Astrocyte of the hippocampus (primary cell): ENCODE data around the gene CCDC157.
"Not testable (repeated sequence)": the region's sequence is repeated elsewhere in the genome, so short reads cannot be mapped to it uniquely, and the experiment has no call there.

Experiments used
- DNase-seq: peaks from one replicate; pipeline ENCODE4 v3.0.0; 2011; ENCODE audit warnings: low read depth, low spot score

Gene CCDC157

DNA sequence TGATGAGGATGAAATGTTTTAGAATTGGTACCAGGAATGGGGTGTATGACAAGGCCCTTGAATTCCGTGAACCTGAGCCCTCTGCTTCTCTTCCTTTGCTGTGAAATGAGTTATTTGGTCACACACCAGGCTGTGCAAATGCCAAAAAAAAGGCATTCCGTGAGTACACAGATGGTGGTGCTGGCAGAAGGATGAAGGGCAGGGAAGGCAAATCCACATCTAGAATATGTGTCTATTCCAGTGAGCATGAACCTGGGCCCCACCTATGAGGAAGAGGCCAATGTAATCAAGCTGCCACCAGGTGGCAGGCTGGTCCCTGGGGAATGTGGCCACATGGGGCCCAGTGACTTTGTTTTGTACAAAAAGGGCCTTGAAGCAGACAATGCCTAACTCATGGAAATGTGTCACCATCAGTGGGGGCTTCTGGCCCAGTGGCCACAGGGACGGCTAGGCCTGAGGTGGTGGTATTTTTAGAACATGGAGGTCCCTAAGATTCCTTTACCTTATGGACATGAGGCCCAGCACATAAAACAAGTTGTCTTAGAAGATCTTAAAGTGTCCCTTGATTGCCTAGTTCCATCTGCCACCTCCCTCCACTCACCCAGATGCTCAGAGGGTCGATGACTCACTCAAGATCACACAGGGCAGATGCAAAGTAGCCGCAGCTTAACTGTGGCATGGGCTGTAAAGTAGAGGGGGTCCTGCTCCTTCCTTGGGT lies 34.3 kb downstream of the CCDC157 start:
- DNase-seq, result peak; percentile 87

DNA sequence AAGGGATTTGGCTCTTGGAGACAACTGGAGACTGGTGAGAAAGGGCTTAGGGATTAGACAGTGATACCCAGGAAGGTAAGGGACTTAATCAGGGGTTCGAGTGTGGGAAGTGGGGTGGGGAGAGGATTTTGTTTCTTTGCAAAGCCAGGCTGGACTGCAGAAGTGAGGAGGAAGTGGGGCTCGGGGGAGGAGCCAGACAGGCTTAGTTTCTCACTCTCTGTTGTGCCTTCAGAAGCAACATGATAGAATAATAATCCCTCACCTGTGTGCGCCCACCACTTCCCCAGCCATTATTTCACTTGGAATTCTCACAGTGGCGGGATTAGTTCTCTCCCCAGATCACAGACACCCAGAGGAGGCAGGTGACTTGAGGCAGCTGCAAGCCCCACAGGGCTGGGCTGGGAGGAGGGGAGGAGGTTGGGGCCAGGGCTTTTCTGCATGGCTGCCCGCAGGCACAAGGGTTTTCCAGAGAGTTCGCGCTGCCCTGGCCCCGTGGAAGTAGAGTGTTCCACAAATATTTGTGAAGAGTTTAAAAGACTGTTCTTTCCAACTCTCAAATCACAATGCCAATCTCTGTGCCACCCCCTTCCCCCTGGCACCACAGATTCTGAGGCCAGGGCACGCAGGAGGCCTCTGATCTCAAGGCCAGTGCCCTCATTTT lies 36.0 kb downstream of the CCDC157 start:
- no peak for DNase-seq

DNA sequence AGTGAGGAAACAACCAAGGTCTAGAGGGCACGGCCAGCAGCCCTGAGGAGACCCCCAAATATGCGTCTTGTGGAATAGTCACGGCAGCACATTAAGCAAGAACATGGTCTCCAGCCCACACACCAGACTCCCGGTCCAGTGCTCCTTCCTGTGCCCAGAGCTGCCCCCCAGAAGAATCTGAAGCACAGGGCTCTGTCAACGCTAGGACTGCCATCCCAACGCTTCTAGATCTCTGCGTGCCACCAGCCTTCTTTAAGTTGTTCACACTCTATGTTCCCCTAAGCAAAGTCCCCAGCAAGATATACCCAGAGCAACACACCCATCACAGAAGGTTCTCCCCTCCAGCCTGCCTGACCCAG lies 36.5 kb downstream of the CCDC157 start:
- no peak for DNase-seq

DNA sequence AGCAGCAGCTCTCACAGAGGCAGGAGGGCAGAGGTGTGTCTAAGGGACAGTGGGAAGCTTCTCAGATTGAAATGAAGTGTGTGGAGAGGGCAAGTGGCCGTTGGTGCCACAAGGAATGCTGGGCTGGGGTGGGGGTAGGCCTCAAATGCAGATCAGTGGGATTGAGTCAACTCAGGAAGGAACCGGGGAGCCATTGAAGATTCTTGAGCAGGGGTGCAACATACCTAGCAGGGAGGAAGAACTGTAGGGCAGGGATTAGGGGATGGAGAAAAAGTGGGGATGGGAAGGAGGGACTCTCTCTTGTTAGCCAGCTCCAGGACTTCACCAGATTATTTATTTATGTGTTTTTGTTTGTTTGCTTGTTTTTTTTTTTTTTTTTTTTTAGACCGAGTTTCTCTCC lies 37.1 kb downstream of the CCDC157 start:
- no peak for DNase-seq

DNA sequence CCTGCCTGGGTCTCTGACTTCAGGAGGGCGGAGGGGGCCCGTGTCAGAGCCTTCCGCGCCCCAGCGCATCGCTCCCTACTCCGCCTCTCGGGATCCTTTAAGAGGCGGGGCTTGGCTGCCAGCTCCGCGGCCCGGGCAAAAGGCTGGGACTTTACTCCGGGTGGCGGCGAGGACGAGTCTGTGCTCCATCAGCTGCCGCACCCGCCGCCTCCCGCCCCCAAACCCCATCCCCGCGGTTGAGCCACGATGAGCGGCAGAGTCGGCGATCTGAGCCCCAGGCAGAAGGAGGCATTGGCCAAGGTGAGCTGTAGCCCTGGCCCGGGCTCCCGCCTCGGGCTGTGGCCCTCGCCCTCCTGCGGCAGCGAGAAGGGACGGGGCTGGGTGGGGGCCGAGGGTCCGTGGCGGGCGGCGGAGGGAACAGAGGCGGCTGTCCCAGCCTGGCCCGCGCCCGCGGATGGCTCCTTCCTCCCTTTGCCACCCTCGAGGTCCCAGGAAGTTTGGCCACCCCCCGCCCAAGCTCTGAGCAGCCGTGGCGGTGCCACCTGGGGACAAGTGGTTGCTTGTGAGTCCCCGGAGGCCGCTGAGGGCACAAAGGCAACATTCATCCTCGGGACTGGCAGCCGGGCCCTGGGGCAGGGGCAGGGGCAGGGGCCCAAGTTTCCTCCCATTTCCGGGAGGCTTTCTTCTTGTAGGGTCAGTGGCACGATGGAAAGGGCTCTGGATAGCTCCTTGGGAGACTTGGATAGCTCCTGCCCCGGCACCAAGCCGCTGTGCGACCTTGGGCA lies 40.3 kb downstream of the CCDC157 start, which contains the start of gene SEC14L2:
Gene SEC14L2 (plus strand): TSS at position 148 of the 785 bp plus-strand sequence. CDS start 99 bp downstream, at position 247.
- peak; percentile 80 for DNase-seq

DNA sequence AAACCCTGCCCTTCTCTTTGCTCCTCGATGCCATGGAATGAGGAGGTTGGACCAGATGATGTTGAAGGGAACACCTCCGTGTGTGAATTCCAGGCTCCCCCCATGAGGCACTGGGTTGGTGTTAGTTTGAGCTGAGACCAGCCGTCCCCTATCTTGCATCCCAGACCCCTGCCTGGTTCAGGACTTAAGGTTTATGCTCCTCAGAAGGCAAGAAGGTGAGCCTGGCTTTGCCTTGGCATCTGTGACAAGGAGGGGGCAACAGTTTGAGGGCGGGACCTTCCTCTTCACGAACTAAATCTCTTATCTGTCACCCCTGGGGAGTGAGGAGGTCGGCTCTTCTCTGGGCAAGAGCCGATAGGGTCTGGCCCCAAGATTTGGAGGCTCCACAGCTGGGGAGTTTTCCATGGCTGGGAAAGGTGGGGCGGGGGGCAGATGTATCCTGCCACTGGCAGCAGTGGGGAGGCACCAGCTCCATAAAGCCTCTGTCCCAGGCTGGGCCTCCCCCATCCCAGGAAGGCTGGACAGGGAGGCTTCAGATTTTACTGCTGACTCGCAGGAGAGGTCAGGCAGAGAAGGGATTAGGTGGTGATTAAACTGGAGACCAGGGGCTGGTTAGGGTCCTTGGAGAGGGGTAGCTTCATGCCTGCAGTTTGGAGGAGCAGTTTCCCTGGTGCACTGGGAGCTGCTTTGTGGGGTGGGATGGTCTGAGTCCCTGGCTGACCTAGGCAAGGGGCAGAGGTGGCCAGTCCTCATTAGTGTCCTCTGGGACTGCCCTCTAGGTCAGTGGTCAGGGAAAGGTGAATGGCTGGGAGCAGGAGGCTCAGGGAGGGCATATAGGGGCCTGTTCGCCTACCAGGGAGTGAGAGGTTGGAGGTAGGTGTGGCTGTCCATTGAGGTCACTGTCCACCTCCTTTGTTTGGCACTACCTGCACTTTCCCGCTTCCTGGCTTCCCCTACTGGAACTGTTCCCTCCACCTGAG lies 41.1 kb downstream of the CCDC157 start:
- DNase-seq, result no peak

DNA sequence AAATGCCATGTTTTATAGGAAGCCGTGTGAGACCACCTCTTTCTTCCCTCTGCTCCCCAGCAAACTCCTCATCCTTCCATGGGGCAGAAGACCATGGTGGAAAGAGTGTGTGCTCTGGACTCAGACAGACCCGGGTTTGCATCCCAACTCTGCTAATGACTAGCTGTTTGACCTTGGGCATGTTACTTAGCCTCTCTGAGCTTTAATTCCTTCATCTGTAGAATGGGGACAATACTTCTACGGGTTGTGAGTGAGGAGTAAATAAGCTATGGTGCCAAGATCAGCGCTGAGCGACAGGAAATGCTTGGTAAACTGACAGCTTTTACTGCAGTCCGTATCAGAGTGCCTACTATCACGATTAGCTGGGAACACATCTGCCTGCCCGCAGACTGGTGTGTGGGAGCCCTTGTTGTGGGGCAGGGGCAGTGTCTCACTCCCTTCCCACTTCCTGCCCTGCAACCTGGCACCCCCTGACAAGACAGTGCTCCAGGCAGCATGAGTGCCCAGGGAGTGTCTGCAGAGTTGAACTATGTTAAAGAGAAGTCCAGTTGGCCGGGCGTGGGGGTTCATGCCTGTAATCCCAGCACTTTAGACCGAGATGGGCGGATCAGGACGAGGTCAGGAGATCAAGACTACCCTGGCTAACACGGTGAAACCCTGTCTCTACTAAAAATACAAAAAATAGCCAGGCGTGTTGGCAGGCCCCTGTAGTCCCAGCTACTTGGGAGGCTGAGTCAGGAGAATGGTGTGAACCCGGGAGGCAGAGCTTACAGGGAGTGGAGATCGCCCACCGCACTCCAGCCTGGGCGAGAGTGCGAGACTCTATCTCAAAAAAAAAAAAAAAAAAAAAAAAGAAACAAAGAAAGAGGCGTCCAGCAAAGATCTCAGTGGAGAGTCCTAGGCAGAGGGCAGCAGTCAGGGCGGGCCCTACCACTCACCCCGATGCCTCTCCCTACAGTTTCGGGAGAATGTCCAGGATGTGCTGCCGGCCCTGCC lies 42.2 kb downstream of the CCDC157 start:
- DNase-seq, result no peak

DNA sequence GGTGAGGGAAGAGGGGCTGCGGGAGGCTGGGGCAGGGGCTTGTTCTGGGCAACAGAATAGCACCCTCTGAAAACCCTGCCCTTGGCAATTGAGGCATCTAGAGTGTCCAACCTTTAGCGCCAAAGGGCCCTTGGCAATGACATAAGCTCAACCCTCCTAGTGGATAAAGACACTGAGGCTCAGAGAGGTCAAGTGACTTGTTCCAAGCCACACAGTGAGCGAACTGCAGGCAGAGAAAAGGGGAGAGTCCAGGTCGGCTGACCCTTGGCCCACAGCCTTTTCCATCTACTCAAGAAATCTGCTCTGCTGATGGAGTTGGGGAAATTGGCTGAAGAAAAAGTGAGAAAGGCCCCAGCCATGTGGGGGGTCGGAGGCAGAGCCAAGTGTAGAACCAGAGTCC lies 42.9 kb downstream of the CCDC157 start:
- no peak for DNase-seq

DNA sequence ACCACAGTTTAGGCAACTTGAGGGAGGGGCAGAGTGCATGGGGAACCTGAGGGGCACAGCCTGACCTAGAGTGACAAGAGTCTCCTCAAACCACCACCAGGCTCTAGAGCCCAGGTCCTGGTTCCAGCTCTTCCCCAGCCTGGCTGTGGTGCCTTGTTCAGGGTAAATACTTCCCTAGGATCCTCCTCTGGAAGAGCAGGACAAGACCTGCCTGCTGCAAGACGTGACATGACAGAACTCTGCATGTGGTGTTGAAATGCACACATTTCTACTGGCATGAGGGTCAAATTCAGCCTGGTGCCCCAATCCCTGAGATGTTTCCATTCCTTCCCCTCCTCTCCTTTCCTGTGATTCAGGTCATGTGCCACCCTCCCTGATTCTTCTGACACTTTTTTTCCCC lies 43.4 kb downstream of the CCDC157 start:
- DNase-seq, result no peak

DNA sequence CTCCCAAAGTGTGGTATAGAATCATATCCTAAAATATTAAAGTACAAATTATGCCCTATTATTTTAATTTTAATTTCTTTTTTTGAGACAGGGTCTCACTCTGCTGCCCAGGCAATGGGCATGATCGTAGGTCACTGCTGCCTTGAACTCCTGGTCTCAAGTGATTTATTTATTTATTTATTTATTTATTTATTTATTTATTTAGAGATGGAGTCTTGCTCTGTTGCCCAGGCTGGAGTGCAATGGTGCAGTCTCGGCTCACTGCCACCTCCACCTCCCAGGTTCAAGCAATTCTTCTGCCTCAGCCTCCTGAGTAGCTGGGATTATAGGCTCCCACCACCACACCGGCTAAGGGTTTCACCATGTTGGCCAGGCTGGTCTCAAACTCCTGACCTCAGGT lies 44.2 kb downstream of the CCDC157 start:
- not testable (repeated sequence) for DNase-seq

DNA sequence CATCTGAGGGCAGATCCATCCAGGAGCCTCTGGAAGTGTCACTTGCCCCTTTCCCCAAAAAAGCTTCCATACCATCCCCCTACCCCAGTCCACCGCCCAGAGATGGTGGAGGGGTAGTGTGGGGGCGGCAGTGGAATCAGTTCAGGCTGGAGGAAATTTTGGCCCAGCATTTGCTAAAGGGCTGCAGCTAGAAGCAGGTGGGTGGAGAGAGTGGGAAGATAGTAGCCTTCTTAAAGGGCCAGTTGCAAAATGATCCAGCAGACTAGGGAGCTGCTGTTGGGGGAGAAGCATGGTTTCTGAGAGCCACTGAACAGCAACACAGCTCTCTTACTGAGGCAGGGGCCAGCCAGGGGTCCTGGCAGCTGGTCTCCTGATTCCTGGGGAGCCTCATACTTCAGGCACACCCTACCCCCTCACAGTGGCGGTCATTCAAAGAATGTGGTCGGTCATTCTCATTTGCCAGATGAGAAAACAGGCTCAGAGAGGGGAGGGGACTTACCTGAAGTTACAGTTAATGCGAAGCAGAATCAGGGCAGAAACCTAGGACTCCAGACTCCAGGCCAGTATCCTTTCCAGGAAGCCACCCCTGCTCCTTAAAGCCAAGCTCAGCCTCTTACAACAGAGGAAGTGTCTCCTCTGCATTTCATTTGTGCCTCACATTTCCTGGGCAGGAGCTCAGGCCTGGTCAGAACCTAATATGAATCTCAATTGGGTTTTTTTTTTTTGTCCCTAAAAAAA lies 45.4 kb downstream of the CCDC157 start:
- DNase-seq, result no peak

DNA sequence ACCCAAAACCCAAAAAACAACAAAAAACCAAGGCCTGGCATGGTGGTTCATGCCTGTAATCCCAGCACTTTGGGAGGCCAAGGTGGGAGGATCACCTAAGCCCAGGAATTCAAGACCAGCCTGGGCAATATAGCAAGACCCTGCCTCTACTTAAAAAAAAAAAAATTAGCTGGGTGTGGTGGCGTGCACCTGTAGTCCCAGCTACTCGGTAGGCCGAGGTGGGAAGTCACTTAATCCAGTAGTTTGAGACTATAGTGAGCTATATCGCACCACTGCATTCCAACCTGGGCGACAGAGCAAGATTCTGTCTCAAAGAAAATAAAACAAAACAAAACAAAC lies 45.9 kb downstream of the CCDC157 start:
- DNase-seq, result not testable (repeated sequence)

DNA sequence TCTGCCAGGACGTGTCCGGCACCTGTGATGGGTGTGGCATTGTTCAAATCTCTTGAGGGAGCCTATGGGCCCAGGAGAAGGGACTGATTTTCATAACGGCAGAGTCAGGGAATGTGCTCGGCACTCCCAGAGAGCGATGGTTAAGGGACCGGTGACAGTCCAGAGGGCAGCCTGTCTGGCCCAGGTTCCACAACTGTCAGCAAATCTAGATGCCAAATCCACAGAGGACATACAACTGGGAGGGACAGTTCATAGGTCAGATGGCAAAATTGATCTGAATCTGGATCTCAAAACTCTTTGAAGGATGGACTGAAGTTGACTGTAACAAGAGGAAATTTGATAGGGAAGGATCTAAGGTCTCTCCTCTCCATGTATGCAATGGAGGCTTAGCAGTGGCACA lies 47.5 kb downstream of the CCDC157 start:
- no peak for DNase-seq

DNA sequence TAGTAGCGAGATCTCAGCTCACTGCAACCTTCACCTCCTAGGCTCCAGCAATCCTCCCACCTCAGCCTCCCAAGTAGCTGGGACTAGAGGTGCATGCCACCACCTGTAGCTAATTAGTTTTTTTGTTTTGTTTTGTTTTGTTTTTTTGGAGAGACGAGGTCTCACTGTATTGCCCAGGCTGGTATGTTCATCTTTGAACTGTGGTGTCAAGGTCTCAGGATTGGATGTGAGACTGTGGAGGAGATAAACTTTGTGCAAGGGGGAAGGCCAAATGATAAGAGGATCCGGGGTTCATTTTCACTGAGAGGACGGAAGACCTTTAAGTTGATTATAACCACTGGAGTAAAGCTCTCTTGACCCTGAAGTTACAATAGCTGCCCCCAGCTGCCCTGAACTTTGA lies 48.9 kb downstream of the CCDC157 start:
- DNase-seq, result no peak

DNA sequence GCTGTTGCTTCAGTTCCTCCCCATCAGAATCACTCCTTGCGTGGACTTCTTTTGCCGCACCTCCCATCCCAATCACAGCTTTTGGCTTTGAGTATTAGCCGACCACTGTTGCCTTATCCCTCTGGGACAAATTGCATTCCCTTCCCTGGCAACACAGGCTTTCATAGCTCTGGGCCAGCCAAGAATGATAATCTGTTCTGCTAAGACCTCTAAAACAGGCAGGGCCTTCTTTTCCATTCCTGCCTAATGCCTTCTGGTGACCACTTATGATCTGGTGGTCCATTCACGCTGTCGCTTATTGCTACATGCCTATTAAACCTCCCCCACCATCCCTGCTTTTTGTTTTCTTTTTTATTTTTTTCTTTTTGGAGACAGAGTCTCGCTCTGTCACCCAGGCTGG lies 49.6 kb downstream of the CCDC157 start:
- no peak for DNase-seq

DNA sequence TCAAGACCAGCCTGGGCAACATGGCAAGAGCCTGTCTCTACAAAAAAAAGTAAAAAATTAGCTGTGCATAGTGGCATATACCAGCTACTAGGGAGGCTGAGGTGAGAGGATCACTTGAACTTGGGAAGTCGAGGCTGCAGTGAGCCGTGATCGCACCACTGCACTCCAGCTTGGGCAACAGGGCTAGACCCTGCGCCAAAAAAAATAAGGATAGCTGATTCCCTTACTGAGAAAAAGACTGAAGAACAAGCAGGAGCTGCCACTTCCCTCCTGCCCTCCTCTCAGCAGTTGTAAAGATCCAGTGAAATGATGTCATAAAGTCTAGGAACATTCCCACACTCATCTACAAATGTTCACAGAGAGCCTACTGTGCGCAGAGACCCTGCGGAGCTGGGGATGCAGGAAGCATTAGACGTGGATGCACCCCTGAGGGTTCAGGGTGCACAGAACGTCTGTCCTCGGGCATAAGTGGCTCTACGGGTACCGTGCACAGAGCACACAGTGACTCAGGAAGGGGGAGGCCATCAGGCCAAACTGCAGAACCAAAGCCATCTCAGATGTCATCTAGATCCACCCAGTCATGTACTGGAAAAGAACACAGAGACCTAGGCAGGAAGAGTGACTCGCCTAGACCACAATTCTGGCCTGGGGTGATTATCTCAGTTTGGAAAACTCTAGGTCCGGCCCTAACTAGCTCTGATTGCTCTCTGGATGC lies 51.7 kb downstream of the CCDC157 start:
- DNase-seq, result no peak

DNA sequence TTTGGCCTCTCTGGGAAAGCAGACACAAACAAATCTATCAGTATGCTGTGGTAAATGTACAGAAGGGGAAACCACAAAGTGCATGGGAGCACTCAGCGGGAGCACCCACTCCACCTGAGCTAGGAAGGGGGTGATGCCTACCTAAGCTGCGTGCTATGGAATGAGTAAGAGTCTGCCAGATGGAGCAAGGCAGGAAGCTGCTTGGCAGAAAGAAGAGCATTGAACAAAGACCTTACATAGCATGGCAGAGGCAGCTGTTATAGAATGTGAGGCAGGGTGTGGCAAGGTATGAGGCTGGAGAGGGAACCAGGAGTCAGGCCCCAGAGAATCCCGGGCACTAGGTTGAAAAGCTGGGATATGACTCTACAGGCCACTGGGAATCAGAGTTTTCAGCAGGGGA lies 55.0 kb downstream of the CCDC157 start:
- DNase-seq, result no peak

DNA sequence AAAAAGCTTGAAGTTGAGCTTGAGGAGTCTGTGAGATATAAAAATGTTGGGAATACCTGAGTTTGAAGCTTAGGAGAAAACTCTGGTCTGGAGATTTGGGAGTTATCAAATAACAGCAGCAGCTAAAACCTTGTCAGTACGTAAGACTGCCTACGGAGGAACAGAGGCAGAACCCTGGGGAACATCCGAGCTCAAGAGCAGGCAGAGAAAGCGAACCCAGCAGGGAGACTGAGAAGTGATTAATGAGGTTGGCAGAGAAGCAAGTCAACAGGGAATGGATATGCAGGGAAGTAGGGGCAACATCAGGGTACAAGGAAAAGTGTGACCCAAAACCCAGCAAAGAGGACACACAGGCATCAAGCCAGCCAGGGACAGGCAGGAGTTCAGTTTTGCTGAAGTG lies 56.2 kb downstream of the CCDC157 start:
- no peak for DNase-seq
